ENCODE results near the gene PLEKHG4.

The PLEKHG4 gene

GRCh38 chr16:67255553-67256221 is 23.6 kb upstream of the PLEKHG4 start:
- Histone ChIP-seq H3K36me3 (ENCODE audit: insufficient read depth, low read length) (no peaks in the 10 kb centered on the region), H3K27me3 (ENCODE audit: insufficient read depth, low read length) (no peaks in the 10 kb centered on the region), H3K79me2 (ENCODE audit: control insufficient read depth, insufficient read depth, low read length, unreplicated experiment) (no peaks in the 10 kb centered on the region), H3K4me3 (ENCODE audit: low read depth, low read length) (no peak overlapping the region), H2AFZ (ENCODE audit: low read length, unreplicated experiment) (no peak overlapping the region), H3K4me1 (ENCODE audit: control insufficient read depth, insufficient read depth, low read length, unreplicated experiment) (no peaks in the 10 kb centered on the region), H3K27ac (ENCODE audit: low read depth, low read length) (no peak overlapping the region)

DNA sequence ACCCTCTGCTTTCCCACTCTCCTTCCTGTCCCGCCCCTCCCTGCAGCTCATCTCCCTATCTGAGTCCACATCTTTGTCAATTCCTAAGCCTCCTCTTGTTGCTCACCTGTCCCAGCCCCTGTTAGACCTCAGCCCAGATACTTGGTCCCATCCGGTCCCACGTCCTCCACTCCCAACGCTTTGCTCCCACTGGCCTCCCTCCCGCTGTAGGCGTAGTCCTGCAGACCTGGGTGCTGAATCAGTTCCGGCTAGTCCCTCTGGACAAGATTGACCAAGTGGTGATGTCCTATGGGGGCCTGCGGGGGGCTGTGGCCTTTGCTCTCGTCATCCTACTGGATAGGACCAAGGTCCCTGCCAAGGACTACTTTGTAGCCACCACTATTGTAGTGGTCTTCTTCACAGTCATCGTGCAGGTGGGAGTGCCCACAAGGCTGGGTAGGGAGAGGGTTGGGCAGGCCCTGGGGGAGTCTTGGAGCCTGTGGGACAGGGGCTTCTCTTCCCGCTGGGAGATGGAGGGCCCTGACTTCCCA is 22.6 kb upstream of the PLEKHG4 start:
- Histone ChIP-seq H2AFZ (ENCODE audit: low read length, unreplicated experiment) (no peak overlapping the region), H3K27ac (ENCODE audit: low read depth, low read length) (no peak overlapping the region), H3K36me3 (ENCODE audit: insufficient read depth, low read length) (no peaks in the 10 kb centered on the region), H3K4me3 (ENCODE audit: low read depth, low read length) (no peak overlapping the region), H3K79me2 (ENCODE audit: control insufficient read depth, insufficient read depth, low read length, unreplicated experiment) (no peaks in the 10 kb centered on the region), H3K4me1 (ENCODE audit: control insufficient read depth, insufficient read depth, low read length, unreplicated experiment) (no peaks in the 10 kb centered on the region), H3K27me3 (ENCODE audit: insufficient read depth, low read length) (no peaks in the 10 kb centered on the region)

DNA sequence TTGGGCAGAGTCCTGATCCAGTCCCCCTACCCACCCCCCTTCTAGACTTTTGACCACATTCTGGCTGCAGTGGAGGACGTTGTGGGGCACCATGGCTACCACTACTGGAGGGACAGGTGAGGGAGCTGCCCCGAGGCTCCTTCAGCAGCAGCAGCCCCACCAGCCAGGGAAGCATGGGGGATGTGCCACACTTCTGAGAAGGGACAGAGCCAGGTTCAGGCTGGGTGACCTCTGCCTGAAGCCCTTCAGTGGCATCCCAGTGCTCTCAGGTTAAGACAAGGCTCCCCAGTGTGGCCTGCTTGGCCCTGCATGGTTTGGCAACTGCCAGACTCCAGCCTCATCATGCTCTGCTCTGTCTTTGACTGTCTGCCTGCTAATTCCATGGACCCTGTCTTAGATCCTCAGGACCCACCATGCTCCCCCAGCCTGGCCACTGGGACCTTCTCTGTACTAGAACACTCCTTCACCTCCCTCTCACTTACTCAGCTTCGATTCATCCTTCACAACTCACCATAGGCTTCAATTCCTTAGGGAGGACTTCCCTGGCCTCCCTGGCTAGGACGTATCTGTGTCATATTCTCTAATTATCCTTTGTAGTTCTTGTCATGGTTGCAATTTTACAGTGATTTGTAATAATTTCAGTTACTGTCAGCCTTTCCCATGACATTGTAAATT is 21.7 kb upstream of the PLEKHG4 start:
- H3K27ac ChIP-seq (ENCODE audit: low read depth, low read length): no peak overlapping the region
- H2AFZ ChIP-seq (ENCODE audit: low read length, unreplicated experiment): no peak overlapping the region
- H3K4me3 ChIP-seq (ENCODE audit: low read depth, low read length): no peak overlapping the region
- H3K27me3 ChIP-seq (ENCODE audit: insufficient read depth, low read length): no peaks in the 10 kb centered on the region
- no peaks in the 10 kb centered on the region for H3K4me1 ChIP-seq (ENCODE audit: control insufficient read depth, insufficient read depth, low read length, unreplicated experiment)
- H3K79me2 ChIP-seq (ENCODE audit: control insufficient read depth, insufficient read depth, low read length, unreplicated experiment): no peaks in the 10 kb centered on the region
- no peaks in the 10 kb centered on the region for H3K36me3 ChIP-seq (ENCODE audit: insufficient read depth, low read length)

DNA sequence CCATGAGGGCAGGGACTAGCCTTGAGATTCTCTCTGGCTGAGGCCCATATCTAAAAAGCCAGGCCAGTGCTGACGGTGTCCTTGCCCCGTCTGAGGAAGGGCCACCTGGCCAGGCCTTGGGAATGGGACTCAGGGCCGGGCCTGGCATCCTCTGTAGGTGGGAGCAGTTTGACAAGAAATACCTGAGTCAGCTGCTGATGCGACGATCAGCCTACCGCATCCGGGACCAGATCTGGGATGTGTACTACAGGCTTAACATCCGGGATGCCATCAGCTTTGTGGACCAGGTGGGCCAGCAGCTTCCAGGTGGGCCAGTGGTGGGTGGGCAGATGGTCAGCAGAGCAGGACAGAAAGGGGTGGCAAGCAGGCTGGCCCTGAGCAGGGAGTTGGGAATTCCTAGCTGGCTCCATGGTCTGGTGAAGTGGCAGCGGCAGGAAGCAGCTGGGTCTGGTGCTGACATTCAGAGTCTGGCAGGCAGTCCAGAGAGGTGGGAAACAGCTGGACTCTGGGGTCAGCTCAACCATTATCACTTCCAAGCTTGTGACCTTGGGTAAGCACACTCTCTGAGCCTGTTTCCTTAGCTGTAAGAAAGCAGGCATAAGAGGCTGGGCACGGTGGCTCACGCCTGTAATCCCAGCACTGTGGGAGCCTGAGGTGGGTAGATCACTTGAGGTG is 21.0 kb upstream of the PLEKHG4 start:
- no peaks in the 10 kb centered on the region for H3K79me2 ChIP-seq (ENCODE audit: control insufficient read depth, insufficient read depth, low read length, unreplicated experiment)
- no peak overlapping the region for H3K4me3 ChIP-seq (ENCODE audit: low read depth, low read length)
- H3K36me3 ChIP-seq (ENCODE audit: insufficient read depth, low read length): no peaks in the 10 kb centered on the region
- no peaks in the 10 kb centered on the region for H3K4me1 ChIP-seq (ENCODE audit: control insufficient read depth, insufficient read depth, low read length, unreplicated experiment)
- H3K27me3 ChIP-seq (ENCODE audit: insufficient read depth, low read length): no peaks in the 10 kb centered on the region
- no peak overlapping the region for H3K27ac ChIP-seq (ENCODE audit: low read depth, low read length)
- no peak overlapping the region for H2AFZ ChIP-seq (ENCODE audit: low read length, unreplicated experiment)

DNA sequence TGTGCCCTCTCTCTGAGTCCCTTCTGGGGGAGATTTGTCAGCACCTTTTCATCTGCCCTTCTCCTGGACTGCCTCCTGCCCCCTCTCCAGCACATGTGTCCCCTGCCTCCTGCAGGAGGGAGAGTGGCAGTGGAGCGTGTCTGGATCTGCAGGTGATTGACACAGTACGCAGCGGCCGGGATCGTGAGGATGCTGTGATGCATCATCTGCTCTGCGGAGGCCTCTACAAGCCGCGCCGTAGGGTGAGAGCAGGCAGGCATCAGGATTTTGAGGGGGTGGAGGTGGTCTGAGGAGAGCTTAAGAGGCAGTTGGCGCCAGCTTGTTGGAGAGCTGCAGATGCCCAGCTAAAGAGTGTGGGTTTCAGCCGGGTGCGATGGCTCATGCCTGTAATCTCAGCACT is 19.6 kb upstream of the PLEKHG4 start:
- H3K79me2 ChIP-seq (ENCODE audit: control insufficient read depth, insufficient read depth, low read length, unreplicated experiment): no peaks in the 10 kb centered on the region
- no peaks in the 10 kb centered on the region for H3K4me1 ChIP-seq (ENCODE audit: control insufficient read depth, insufficient read depth, low read length, unreplicated experiment)
- no peak overlapping the region for H2AFZ ChIP-seq (ENCODE audit: low read length, unreplicated experiment)
- no peaks in the 10 kb centered on the region for H3K36me3 ChIP-seq (ENCODE audit: insufficient read depth, low read length)
- H3K4me3 ChIP-seq (ENCODE audit: low read depth, low read length): no peak overlapping the region
- H3K27ac ChIP-seq (ENCODE audit: low read depth, low read length): no peak overlapping the region
- H3K27me3 ChIP-seq (ENCODE audit: insufficient read depth, low read length): no peaks in the 10 kb centered on the region

GRCh38 chr16:67260426-67261063 is 18.8 kb upstream of the PLEKHG4 start:
- H3K36me3 ChIP-seq (ENCODE audit: insufficient read depth, low read length): no peaks in the 10 kb centered on the region
- H3K4me1 ChIP-seq (ENCODE audit: control insufficient read depth, insufficient read depth, low read length, unreplicated experiment): no peaks in the 10 kb centered on the region
- H3K4me3 ChIP-seq (ENCODE audit: low read depth, low read length): no peak overlapping the region
- no peak overlapping the region for H3K27ac ChIP-seq (ENCODE audit: low read depth, low read length)
- no peaks in the 10 kb centered on the region for H3K27me3 ChIP-seq (ENCODE audit: insufficient read depth, low read length)
- H3K79me2 ChIP-seq (ENCODE audit: control insufficient read depth, insufficient read depth, low read length, unreplicated experiment): no peaks in the 10 kb centered on the region
- H2AFZ ChIP-seq (ENCODE audit: low read length, unreplicated experiment): no peak overlapping the region

DNA sequence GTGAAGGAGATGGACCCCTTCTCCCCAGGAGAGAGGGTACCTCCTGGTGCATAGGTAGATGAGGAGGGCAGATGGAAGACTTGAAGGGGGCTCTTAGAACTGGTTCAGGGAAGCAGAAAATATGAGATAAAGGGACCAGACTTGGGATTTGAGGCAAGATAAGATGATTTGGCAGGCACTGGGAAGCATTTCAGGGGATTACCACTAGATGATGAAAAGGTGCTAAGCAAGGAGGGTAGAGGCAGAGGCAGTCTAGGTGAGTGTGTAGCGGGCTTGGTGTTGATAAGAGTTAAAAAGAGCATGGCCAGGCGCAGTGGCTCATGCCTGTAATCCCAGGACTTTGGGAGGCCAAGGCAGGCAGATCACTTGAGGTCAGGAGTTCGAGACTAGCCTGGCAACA is 16.1 kb upstream of the PLEKHG4 start:
- H3K4me3 ChIP-seq (ENCODE audit: low read depth, low read length): no peak overlapping the region

DNA sequence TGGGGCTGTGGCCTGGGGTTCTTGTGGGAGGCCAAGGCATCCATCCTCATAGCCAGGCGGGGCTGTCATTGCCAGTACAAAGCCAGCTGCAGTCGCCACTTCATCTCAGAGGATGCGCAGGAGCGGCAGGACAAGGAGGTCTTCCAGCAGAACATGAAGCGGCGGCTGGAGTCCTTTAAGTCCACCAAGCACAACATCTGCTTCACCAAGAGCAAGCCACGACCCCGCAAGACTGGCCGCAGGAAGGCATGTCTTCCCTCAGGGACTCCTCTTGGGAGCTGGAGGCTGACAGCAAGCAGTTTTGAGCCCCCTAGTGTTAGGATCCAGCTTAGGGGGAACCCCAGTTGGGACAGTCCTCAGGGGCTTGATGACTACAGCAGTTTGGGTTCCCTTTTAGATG is 15.1 kb upstream of the PLEKHG4 start:
- Histone ChIP-seq H3K36me3 (ENCODE audit: insufficient read depth, low read length) (no peaks in the 10 kb centered on the region), H3K79me2 (ENCODE audit: control insufficient read depth, insufficient read depth, low read length, unreplicated experiment) (no peaks in the 10 kb centered on the region), H3K27me3 (ENCODE audit: insufficient read depth, low read length) (no peaks in the 10 kb centered on the region), H3K4me3 (ENCODE audit: low read depth, low read length) (no peak overlapping the region), H3K4me1 (ENCODE audit: control insufficient read depth, insufficient read depth, low read length, unreplicated experiment) (peaks cover 19% of the 10 kb centered on the region), H3K27ac (ENCODE audit: low read depth, low read length) (no peak overlapping the region), H2AFZ (ENCODE audit: low read length, unreplicated experiment) (no peak overlapping the region)

More for the DNA sequence above, 16.1 kb upstream of the PLEKHG4 start:
- Histone ChIP-seq H3K4me1 (ENCODE audit: control insufficient read depth, insufficient read depth, low read length, unreplicated experiment) (peaks cover 11% of the 10 kb centered on the region), H3K36me3 (ENCODE audit: insufficient read depth, low read length) (no peaks in the 10 kb centered on the region), H3K79me2 (ENCODE audit: control insufficient read depth, insufficient read depth, low read length, unreplicated experiment) (no peaks in the 10 kb centered on the region), H3K27me3 (ENCODE audit: insufficient read depth, low read length) (no peaks in the 10 kb centered on the region), H3K27ac (ENCODE audit: low read depth, low read length) (no peak overlapping the region), H2AFZ (ENCODE audit: low read length, unreplicated experiment) (no peak overlapping the region)

- H2AFZ ChIP-seq (ENCODE audit: low read length, unreplicated experiment): no peak overlapping the region
- H3K27ac ChIP-seq (ENCODE audit: low read depth, low read length): no peak overlapping the region
- H3K36me3 ChIP-seq (ENCODE audit: insufficient read depth, low read length): no peaks in the 10 kb centered on the region
- H3K4me3 ChIP-seq (ENCODE audit: low read depth, low read length): no peak overlapping the region
- no peaks in the 10 kb centered on the region for H3K27me3 ChIP-seq (ENCODE audit: insufficient read depth, low read length)
- H3K4me1 ChIP-seq (ENCODE audit: control insufficient read depth, insufficient read depth, low read length, unreplicated experiment): peaks cover 25% of the 10 kb centered on the region
- H3K79me2 ChIP-seq (ENCODE audit: control insufficient read depth, insufficient read depth, low read length, unreplicated experiment): no peaks in the 10 kb centered on the region
Measured at GRCh38 chr16:67264866-67265265, 14.5 kb upstream of the PLEKHG4 start.

GRCh38 chr16:67265834-67266233 is 13.5 kb upstream of the PLEKHG4 start:
- Histone ChIP-seq H3K4me3 (ENCODE audit: low read depth, low read length) (no peak overlapping the region), H2AFZ (ENCODE audit: low read length, unreplicated experiment) (no peak overlapping the region), H3K4me1 (ENCODE audit: control insufficient read depth, insufficient read depth, low read length, unreplicated experiment) (peaks cover 26% of the 10 kb centered on the region), H3K79me2 (ENCODE audit: control insufficient read depth, insufficient read depth, low read length, unreplicated experiment) (no peaks in the 10 kb centered on the region), H3K36me3 (ENCODE audit: insufficient read depth, low read length) (no peaks in the 10 kb centered on the region), H3K27ac (ENCODE audit: low read depth, low read length) (no peak overlapping the region), H3K27me3 (ENCODE audit: insufficient read depth, low read length) (no peaks in the 10 kb centered on the region)

Measured in ACC112 (cell line).